Naive thymus-derived CD4-positive, alpha-beta T cell (primary cell): Measurements from ENCODE around the gene ID1. TPM values are rescaled to one million over a fixed set of nuclear protein-coding genes. Genes with fewer than 3 reads are reported as not detected.
"Not testable (repeated sequence)": the region's sequence is repeated elsewhere in the genome, so short reads cannot be mapped to it uniquely, and the experiment has no call there.

Experiments used
- ATAC-seq: fragments of 150-1000 bp; cut with Tn5 transposase; 2 replicates; pipeline ENCODE4 v1.10.0; 2021; ENCODE audit warnings: mild to moderate bottlenecking, moderate library complexity
- CTCF ChIA-PET: fragments of 350-600 bp; sonication (Branson Sonifier 250); formaldehyde crosslinking; loops from one replicate; lab custom pipeline; 2021; ENCODE audit warnings: antibody characterized with exemption; lab: Charles Lee
- POLR2A ChIA-PET: fragments of 350-600 bp; sonication (Branson Sonifier 250); formaldehyde crosslinking; loops from one replicate; lab custom pipeline; 2021; ENCODE audit warnings: antibody characterized with exemption, inconsistent platforms; lab: Charles Lee
- DNase-seq, 9 donors: peaks; one replicate each; pipeline versions ENCODE4 v3.0.0 to v3.0.0-alpha.2; 2020 to 2022; ENCODE audit warnings: mixed read lengths in 1 of 9
- H3K27ac ChIP-seq: one replicate; pipeline ENCODE4 v1.7.0; 2013; ENCODE audit warnings: mild to moderate bottlenecking, low read depth, low read length, moderate library complexity
- H3K27me3 ChIP-seq, 2 donors: one replicate each; pipeline ENCODE4 v1.7.0; 2013; ENCODE audit warnings: low read length in 2 of 2, mild to moderate bottlenecking in 2 of 2, moderate library complexity in 2 of 2; ENCODE audit not compliant: control insufficient read depth in 2 of 2, insufficient read depth in 2 of 2
- H3K36me3 ChIP-seq, 3 experiments: 1 replicate in 2 of 3; 2 replicates in 1 of 3; pipeline ENCODE4 v1.7.0; 2013; ENCODE audit warnings: low read length in 3 of 3, mild to moderate bottlenecking in 3 of 3, moderate library complexity in 1 of 3; ENCODE audit not compliant: insufficient read depth in 3 of 3, control insufficient read depth in 2 of 3
- H3K4me1 ChIP-seq, 2 donors: one replicate each; pipeline ENCODE4 v1.7.0; 2013; ENCODE audit warnings: low read length in 2 of 2, mild to moderate bottlenecking in 2 of 2, moderate library complexity in 1 of 2; ENCODE audit not compliant: control insufficient read depth in 2 of 2, insufficient read depth in 2 of 2
- H3K4me3 ChIP-seq: 2 replicates; pipeline ENCODE4 v1.7.0; 2013; ENCODE audit warnings: mild to moderate bottlenecking, low read length
- H3K9me3 ChIP-seq, 3 experiments: 1 replicate in 2 of 3; 2 replicates in 1 of 3; pipeline ENCODE4 v1.7.0; 2013; ENCODE audit warnings: low read length in 3 of 3; ENCODE audit not compliant: control insufficient read depth in 2 of 3
- H3K27ac Mint-ChIP-seq, 9 donors: one replicate each; pipeline ENCODE4 v1.8.0; 2020 to 2022; ENCODE audit warnings: mixed read lengths in 9 of 9, mild to moderate bottlenecking in 8 of 9, moderate library complexity in 5 of 9, inconsistent platforms in 2 of 9
- H3K27me3 Mint-ChIP-seq, 5 donors: one replicate each; pipeline ENCODE4 v1.8.0; 2021 to 2022; ENCODE audit warnings: mixed read lengths in 5 of 5, mild to moderate bottlenecking in 1 of 5
- H3K36me3 Mint-ChIP-seq, 5 donors: one replicate each; pipeline ENCODE4 v1.8.0; 2020 to 2022; ENCODE audit warnings: mixed read lengths in 5 of 5, mild to moderate bottlenecking in 3 of 5, inconsistent platforms in 1 of 5
- H3K4me1 Mint-ChIP-seq, 7 donors: one replicate each; pipeline ENCODE4 v1.8.0; 2020 to 2022; ENCODE audit warnings: mixed read lengths in 7 of 7, mild to moderate bottlenecking in 3 of 7, inconsistent platforms in 1 of 7
- H3K4me3 Mint-ChIP-seq, 10 donors: one replicate each; pipeline ENCODE4 v1.8.0; 2020 to 2022; ENCODE audit warnings: mild to moderate bottlenecking in 10 of 10, mixed read lengths in 10 of 10, moderate library complexity in 6 of 10, inconsistent platforms in 2 of 10
- H3K9me3 Mint-ChIP-seq, 11 donors: one replicate each; pipeline ENCODE4 v1.8.0; 2020 to 2022; ENCODE audit warnings: mixed read lengths in 11 of 11, mild to moderate bottlenecking in 4 of 11, inconsistent platforms in 1 of 11, moderate library complexity in 1 of 11
- intact Hi-C, 2 donors: fragments of 100-400 bp; cut with micrococcal nuclease; formaldehyde crosslinking; loops; one replicate each; pipeline ENCODE4 v1.15.1; 2023
- polyA plus RNA-seq, 2 donors: library from polyadenylated mRNA; unstranded; fragments of 300-500 nt; fragmentation: Illumina TruSeq; gene quantifications; one replicate each; pipeline ENCODE4 v1.2.3, GENCODE V29; 2021
- total RNA-seq, 6 experiments: library from RNA in 5 of 6; stranded (reverse) in 5 of 6; gene quantifications; 1 replicate in 5 of 6; 2 replicates in 1 of 6; pipeline ENCODE4 v1.2.3 and lab custom pipeline; 2021 to 2026

ID1 gene
- total and polyA plus RNA-seq, 7 experiments from 2014 or later = 0.41 to 16.9 (median 0.62) TPM; not detected in 2

DNA sequence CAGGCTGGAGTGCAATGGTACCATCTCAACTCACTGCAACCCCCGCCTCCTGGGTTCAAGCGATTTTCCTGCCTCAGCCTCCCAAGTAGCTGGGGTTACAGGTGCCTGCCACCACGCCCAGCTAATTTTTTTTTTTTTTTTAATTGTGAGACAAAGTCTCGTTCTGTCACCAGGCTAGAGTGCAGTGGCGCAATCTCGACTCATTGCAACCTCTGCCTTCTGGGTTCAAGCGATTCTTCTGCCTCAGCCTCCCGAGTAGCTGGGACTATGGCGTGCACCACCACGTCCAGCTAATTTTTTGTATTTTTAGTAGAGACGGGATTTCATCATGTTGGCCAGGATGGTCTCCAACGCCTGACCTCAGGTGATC is 7.2 kb downstream of the ID1 start:
- H3K4me1 ChIP-seq, H3K4me3 Mint-ChIP-seq, H3K36me3 ChIP-seq, H3K9me3 ChIP-seq, DNase-seq, ATAC-seq, H3K4me1 Mint-ChIP-seq, H3K4me3 ChIP-seq, H3K36me3 Mint-ChIP-seq, H3K27ac ChIP-seq, H3K27me3 ChIP-seq, H3K9me3 Mint-ChIP-seq: not testable (repeated sequence)
- POLR2A ChIA-PET = interaction anchor here (1.1 to 2.6 kb wide), 8 partner anchors 35 to 58 kb away, joined by 3 to 27 read pairs (median 8); no protein-coding TSS in a partner anchor
- H3K27ac Mint-ChIP-seq = peak overlapping the region in 1 of 9 donors; percentile 43
- intact Hi-C loops = loop anchor here (1.0 kb wide), 4 partner anchors 39 to 98 kb away; partner anchors contain the start of gene HM13 (in 1 of the 2)
- H3K27me3 Mint-ChIP-seq = peaks cover 4 to 35% (median 10%) of the 10 kb centered on the region in 5 donors
- CTCF ChIA-PET = interaction anchor here (0.6 to 13.1 kb wide), 19 partner anchors 7 to 120 kb away, joined by 3 to 568 read pairs (median 4); partner anchors contain the start of genes BCL2L1 and ID1

DNA sequence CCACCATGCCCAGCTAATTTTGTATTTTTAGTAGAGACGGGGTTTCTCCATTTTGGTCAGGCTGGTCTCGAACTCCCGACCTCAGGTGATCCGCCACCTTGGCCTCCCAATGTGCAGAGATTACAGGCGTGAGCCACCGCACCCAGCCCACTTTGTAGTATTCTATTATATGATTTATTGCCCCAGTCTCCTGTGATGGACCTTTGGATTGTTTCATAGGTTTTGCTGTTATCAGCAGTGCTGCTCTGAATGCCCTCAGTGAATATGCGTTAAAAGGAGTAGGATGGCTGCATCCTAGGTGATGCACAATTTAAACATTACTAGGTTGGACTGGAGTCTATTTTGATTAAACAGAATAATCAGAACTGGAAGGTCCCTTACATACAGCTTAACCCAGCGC is 10.3 kb downstream of the ID1 start:
- DNase-seq (no peak), ATAC-seq (no peak)
- no peak overlapping the region for H3K4me3 Mint-ChIP-seq

DNA sequence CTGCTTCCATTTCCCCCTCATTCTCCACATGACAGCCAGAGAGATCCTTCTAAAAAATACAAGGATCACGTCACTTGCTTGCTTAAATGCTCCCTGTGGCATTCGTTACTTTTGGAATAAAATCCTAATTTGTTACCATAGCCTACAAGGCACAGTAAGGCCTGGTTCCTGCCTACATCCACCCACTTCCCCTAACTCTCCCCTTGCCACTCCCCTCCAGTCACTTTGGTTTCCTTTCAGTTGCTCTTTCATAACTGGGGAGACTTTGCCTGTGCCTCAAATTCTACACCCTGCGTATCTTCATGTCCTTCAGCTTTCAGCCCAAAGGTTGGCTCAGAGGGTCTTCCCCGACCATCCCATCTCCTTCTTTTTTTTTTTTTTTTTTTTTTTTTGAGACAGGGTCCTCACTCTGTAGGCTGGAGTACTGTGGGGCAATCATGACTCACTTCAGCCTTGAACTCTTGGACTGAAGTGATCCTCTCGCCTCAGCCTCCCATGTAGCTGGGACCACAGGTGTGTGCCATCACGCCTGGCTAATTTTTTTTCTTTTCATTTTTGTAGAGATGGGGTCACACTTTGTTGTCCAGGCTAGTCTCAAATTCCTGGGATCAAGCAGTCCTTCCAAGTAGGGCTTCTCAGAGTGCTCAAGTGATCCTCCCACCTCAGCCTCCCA is 12.5 kb downstream of the ID1 start:
- DNase-seq = no peak
- Mint-ChIP-seq H3K4me1 (peaks cover 0 to 7% (median 0%) of the 10 kb centered on the region in 7 donors), H3K27ac (peak overlapping the region in 2 of 9 donors; percentile 51 to 67), H3K36me3 (no peaks in the 10 kb centered on the region), H3K9me3 (no peaks in the 10 kb centered on the region), H3K4me3 (no peak overlapping the region), H3K27me3 (peaks cover 0 to 13% (median 0%) of the 10 kb centered on the region in 5 donors)
- Histone ChIP-seq H3K27ac (no peak overlapping the region), H3K4me3 (no peak overlapping the region), H3K27me3 (peaks cover 0 to 3% of the 10 kb centered on the region in 2 donors), H3K4me1 (peaks cover 0 to 2% of the 10 kb centered on the region in 2 donors), H3K36me3 (no peaks in the 10 kb centered on the region), H3K9me3 (no peaks in the 10 kb centered on the region)
- no peak for ATAC-seq
- CTCF ChIA-PET = interaction anchor here (1.0 kb wide), 1 partner anchor 57 kb away, joined by 5 read pairs; no protein-coding TSS in a partner anchor
- POLR2A ChIA-PET = no interaction called here
- intact Hi-C loops = no loop called here

More for the DNA sequence above, 10.3 kb downstream of the ID1 start:
- CTCF ChIA-PET = interaction anchor here (0.6 to 1.4 kb wide), 3 partner anchors 52 to 303 kb away, joined by 3 read pairs; no protein-coding TSS in a partner anchor
- Mint-ChIP-seq H3K27me3 (peaks cover 0 to 20% (median 4%) of the 10 kb centered on the region in 5 donors), H3K9me3 (no peaks in the 10 kb centered on the region), H3K36me3 (no peaks in the 10 kb centered on the region), H3K4me1 (peaks cover 0 to 7% (median 0%) of the 10 kb centered on the region in 7 donors), H3K27ac (peak overlapping the region in 1 of 9 donors; percentile 33)
- Histone ChIP-seq H3K4me1 (peaks cover 0 to 3% of the 10 kb centered on the region in 2 donors), H3K9me3 (no peaks in the 10 kb centered on the region), H3K36me3 (no peaks in the 10 kb centered on the region), H3K27me3 (peaks cover 0 to 3% of the 10 kb centered on the region in 2 donors), H3K27ac (no peak overlapping the region), H3K4me3 (no peak overlapping the region)
- intact Hi-C loops = no loop called here
- POLR2A ChIA-PET = no interaction called here

DNA sequence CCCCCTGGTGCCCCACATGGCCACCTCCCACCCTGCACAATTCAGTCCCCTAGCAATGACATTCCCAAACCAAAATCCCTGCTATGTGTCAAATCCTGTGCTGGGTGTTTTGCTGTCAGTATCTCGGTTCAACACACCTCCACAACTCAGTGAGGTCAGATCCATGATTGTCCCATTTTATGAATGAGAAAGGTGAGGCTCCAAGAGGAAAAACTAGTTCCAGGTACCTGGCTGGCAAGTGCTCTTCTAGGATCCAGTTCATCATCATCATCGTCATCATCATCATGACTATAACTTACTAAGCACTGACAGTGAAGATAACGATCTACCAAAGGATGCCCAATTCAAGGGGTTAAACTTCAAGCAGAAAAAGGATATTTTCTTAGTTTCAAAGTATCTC is 15.2 kb downstream of the ID1 start:
- Histone ChIP-seq H3K4me3 (no peak overlapping the region), H3K9me3 (no peaks in the 10 kb centered on the region), H3K27ac (no peak overlapping the region), H3K36me3 (no peaks in the 10 kb centered on the region), H3K27me3 (peaks cover 0 to 3% of the 10 kb centered on the region in 2 donors), H3K4me1 (no peaks in the 10 kb centered on the region)
- no peak overlapping the region for H3K4me3 Mint-ChIP-seq
- H3K36me3 Mint-ChIP-seq = no peaks in the 10 kb centered on the region
- H3K27me3 Mint-ChIP-seq = peaks cover 0 to 11% (median 0%) of the 10 kb centered on the region in 5 donors
- peaks cover 0 to 5% (median 0%) of the 10 kb centered on the region in 7 donors for H3K4me1 Mint-ChIP-seq
- no peak overlapping the region for H3K27ac Mint-ChIP-seq
- intact Hi-C loops = no loop called here
- no peaks in the 10 kb centered on the region for H3K9me3 Mint-ChIP-seq
- ChIA-PET POLR2A (no interaction called here), CTCF (interaction anchor here (1.3 kb wide), 1 partner anchor 8 kb away, joined by 5 read pairs; no protein-coding TSS in a partner anchor)
- no peak for DNase-seq
- ATAC-seq = no peak

DNA sequence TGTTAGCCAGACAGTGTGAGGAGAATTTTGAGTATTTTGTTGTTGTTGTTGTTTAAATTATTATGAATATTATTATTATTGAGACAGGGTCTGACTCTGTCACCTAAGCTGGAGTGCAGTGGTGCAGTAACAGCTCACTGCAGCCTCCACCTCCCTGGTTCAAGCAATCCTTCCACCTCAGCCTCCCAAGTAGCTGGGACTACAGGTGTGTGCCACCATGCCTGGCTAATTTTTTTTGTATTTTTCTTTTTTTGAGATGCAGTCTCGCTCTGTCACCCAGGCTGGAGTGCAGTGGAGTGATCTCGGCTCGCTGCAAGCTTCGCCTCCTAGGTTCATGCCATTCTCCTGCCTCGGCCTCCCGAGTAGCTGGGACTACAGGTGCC is 18.0 kb downstream of the ID1 start:
- H3K9me3 Mint-ChIP-seq, POLR2A ChIA-PET, H3K27me3 ChIP-seq, DNase-seq, H3K4me1 ChIP-seq, ATAC-seq, H3K4me1 Mint-ChIP-seq, H3K36me3 ChIP-seq, H3K9me3 ChIP-seq, H3K36me3 Mint-ChIP-seq, intact Hi-C loops, H3K4me3 Mint-ChIP-seq, H3K27ac Mint-ChIP-seq, H3K27me3 Mint-ChIP-seq, H3K27ac ChIP-seq, H3K4me3 ChIP-seq: not testable (repeated sequence)
- CTCF ChIA-PET = interaction anchor here (1.4 kb wide), 1 partner anchor 11 kb away, joined by 3 read pairs; no protein-coding TSS in a partner anchor

DNA sequence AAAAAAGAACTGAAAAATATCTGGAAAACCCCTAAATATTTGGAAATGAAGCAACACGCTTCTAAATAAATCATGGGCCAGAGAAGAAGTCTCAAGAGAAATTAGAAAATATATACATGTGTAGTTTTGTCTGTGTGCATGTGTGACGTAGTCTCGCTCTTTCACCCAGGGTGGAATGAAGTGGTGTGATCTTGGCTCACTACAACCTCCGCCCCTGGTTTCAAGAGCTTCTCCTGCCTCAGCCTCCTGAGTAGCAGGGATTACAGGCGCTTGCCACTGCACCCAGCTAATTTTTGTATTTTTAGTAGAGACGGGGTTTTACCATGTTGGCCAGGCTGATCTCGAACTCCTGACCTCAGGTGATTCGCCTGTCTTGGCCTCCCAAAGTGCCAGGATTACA is 21.4 kb downstream of the ID1 start:
- ATAC-seq, H3K27me3 Mint-ChIP-seq, H3K27me3 ChIP-seq, POLR2A ChIA-PET, H3K4me1 ChIP-seq, intact Hi-C loops, H3K4me3 ChIP-seq, H3K36me3 ChIP-seq, H3K9me3 ChIP-seq, DNase-seq, H3K4me3 Mint-ChIP-seq, H3K4me1 Mint-ChIP-seq, H3K27ac Mint-ChIP-seq, H3K36me3 Mint-ChIP-seq, H3K9me3 Mint-ChIP-seq, H3K27ac ChIP-seq, CTCF ChIA-PET: not testable (repeated sequence)
